Caki2 (cell line): ENCODE results near the gene ELMO1. TPM values are rescaled to one million over a fixed set of nuclear protein-coding genes. Genes with fewer than 3 reads are reported as not detected.

ENCODE experiments used
- DNase-seq: peaks from one replicate; pipeline ENCODE4 v3.0.0-alpha.2; 2015; ENCODE audit warnings: low read depth
- in situ Hi-C: cut with HindIII; loops from 2 replicates; pipeline ENCODE4 v1.10.0; 2016; ENCODE audit warnings: low sequenced_read_pairs, low pct_unique_long_range_greater_than_20kb, mixed read lengths
- total RNA-seq: library from RNA; depleted of rRNA; stranded (reverse); fragments of >200 nt; shearing (Covaris generic); gene quantifications from 2 replicates; pipeline ENCODE4 v1.2.3, GENCODE V29; 2014; ENCODE audit warnings: low replicate concordance

Gene ELMO1
- total RNA-seq, 1 experiment from 2014 or later: 0.03 TPM

DNA sequence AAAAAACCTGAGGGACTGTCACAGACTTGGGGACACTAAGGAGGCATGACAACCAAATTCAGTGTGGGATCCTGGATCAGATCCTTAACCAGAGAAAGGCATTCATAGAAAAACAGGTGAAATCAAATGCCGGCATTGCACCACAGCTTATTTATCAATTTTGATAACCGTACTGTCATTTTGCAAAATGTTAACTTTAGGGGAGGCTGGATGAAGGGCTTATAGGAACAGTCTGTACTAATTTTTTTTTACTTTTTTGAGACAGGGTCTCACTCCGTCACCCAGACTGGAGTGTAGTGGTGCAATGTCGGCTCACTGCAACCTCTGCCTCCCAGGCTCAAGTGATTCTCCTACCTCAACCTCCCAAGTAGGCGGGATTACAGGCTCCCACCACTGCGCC is 217.1 kb downstream of the ELMO1 start:
- in situ Hi-C loops: no loop called here
- DNase-seq: no peak

DNA sequence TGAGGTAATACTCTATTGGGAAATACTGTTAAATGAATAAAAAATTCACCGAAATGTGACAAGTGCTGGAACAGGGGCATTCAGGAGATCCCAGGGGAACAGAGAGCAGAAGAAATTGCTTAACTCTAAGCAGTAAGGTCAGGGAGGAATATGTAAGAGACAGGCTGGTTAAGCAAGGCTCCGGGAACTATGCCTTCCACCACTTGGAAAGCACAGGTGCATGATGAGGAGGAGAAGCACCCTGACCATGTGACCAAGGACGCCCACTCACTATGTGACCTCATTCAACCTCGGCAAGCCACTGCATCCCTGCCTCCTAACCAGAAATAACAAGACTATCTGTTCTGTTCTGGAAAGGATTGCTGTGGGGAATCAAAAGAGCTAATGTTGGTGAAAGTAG is 218.4 kb downstream of the ELMO1 start:
- in situ Hi-C loops: no loop called here
- DNase-seq: no peak

DNA sequence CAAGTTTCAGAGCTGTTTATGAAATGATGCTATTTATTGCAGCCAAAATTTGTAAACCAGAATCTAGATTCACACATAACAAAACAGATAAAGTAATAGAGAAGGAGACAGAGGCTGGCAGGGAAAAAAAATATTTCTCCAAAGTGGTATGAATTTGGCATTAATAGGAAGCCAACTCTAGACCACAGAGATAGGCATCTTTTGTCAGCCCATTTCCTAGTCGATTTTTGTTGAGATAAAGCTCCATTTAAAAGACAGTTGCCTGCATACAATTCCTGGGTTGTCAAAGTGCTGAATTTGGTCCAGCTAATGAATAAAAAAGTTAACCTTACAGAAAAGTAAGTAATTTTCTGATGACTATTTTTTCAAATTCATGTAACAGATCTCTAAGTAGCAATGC is 219.3 kb downstream of the ELMO1 start:
- in situ Hi-C loops: no loop called here
- no peak for DNase-seq

DNA sequence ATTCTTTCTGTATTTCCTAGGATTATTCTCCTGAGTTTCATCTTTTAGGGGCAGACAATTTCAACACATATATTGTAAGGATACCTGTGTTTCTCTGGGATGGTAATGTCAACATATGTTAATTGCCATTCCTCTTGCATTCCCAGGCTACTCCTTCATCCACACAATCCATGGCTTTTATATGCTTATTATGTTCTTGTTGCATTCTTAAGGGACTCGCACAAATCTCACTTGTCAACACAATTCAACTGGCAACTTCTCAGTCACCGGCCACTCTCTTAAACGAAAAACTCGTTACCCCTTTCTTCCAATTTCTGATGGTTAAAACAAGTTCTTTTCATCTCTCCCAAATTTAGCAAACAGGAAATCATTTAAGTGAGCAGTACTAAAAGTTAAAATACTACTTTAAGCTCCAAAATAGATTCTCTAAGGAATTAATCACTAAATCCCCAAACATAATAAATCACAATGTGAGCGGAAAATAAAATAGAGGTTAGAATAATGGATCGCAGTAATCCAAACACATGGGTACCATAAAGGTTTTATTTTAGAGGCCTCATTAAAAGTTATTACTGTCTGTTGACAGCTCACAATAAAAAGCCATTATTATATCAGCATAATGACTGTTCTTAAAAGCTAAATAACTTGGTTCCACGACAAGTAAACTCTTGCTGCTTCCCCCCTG is 223.2 kb downstream of the ELMO1 start:
- in situ Hi-C loops: no loop called here
- DNase-seq: no peak

DNA sequence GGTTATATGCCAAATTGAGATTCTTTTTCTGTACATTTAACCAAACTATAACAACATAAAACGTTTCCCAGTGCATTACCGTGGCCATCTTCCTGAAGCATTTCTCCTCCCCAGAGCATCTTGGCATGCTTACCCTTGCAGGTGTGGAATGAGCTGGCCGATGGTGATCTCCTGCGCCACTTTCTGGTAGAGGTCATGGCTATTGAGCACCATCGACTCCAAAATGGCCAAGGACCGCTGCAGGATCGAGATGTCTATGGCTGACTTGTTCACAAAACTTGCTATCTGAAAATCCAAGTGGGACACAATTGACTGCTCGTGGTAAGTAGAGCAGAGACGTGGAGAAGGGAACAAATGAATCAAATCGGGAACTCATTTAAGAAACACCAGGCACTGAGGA is 223.9 kb downstream of the ELMO1 start:
- no peak for DNase-seq
- in situ Hi-C loops: no loop called here

DNA sequence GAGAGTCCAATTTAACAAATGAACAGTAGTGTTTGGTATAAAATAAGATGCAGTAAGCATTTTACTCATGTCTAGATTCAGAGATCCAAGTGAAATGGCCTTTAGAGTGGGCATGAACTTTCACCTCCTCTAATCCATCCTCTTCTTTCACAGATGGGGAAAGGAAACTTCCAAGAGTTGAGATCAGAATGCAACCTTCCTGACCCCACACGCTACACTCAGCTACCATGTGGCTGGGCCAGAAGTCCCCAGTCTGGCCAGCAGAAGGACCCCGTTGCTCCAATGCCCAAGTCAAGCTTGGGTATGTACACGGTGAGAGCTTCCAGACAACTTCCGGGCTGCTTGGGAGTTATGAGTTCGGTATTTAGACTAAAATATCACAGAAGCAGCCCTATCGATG is 228.0 kb downstream of the ELMO1 start:
- in situ Hi-C loops: no loop called here

DNA sequence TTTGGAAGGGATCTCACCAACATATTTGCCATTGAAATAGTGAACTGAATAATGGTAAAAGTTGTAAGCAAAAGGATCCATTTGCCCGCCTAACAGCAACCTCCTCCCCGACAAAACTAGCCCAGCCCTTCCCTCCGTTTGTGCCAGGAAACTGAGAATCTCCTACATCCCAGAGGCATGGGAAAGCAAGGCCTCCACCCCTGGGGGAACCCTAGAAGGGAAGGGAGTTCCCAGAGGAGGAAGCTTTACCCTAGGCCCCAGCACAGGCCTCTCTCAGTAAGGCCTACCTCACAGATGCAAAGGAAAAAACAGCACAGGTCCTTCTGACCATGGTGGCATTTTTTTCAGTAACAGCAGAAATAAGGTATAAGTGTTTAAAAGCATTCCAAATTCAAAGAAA is 229.7 kb downstream of the ELMO1 start:
- no peak for DNase-seq
- in situ Hi-C loops: no loop called here

More for the DNA sequence above, 228.0 kb downstream of the ELMO1 start:
- DNase-seq: no peak

DNA sequence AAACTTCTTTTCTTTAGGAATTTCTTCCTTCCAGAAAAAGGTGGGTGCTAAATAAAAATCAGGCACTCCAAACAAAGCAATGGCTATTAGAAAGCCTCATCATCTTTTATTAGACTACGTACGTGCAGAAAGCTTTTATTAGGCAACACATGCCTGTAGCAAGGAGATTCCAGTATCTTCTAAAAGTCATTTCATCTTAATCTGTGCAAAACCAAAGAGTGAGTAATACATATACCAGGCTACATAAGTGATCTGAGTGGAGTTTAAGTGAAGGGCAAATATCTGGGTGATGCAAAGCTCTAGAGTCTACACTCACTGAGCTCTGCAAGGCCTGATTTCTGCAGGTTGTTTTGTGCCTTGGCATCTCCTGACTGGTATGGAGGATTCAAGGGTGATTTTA is 231.7 kb downstream of the ELMO1 start:
- in situ Hi-C loops: no loop called here
- DNase-seq: no peak

DNA sequence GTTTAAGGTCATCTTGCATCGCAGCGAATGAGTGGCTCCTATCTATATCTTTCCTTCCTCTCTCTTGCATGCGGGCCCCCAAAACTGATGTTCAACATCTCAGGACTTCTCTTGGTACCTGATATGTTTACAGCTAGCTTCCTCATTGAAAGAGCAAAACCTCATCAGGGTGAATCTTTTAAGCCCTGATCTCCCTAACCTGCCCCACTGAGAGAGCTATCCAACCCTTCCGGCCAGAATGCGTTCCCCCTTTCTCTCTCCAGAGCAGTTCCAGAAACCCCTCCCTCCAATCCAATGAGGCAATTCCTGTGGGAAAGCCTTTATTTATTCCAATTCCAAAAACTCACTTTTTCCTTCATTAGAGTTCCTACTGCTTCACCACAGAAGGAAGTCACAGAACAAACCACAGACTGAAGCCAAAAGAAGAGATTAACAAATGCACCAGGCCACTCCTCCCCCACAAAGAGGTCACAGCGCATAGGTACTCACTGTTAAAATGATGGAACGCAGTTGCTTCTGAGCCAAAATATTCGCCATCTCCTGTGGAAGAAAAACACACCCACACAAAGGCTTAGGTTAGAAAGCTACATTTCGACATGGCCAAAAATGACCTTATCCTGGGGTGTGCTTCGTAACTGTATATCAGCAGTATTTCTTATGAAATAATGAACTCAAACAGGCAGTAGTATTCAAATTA is 232.4 kb downstream of the ELMO1 start:
- no peak for DNase-seq
- in situ Hi-C loops: no loop called here

DNA sequence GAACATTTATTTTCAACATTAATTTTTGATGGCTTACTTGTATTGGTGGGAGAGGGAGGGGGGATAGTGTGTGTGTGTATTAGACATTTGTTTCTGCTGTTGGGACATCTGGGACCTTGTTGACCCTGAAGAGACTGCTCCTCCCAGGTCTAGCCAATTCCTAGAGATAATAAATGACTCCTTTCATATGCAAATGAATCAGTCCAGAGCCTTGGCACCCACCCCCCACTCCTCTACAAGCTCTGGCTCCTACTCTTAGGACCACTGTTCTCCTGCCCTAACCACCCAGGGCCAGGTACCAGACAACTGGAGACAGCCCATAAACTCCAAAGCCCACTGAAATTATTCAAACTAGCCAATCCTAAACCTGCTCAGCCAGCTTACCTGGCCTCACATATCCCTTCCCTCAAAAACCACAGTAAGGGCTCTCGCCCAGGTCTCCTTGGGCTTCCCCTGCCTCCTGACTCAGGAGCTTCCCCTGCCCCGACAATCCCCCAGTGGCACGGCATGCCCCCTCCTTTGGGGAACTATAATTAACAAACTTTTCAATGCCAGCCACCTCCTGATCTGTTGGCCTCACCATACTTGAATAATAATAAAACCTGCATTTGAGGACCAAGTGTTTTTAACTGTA is 233.3 kb downstream of the ELMO1 start:
- in situ Hi-C loops: no loop called here
- no peak for DNase-seq

DNA sequence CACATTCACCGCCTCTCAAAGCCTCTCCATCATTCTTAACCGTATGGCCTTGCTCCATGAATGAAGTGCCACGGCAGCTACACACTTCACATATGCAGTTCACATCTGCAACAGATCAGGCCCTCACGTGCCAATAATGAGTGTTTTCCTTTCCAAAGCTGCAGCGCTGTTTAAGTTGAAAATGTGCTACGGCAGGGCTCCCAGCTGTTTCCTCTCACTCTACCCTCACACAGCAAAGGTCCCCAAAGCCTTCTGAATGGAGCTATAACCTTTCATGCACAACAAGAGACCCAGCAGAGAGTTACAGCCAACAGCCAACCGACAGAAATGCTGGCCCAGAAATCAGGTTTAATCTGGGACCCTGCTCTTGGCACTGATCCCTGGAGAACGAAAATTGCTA is 236.1 kb downstream of the ELMO1 start:
- DNase-seq: no peak
- in situ Hi-C loops: no loop called here

DNA sequence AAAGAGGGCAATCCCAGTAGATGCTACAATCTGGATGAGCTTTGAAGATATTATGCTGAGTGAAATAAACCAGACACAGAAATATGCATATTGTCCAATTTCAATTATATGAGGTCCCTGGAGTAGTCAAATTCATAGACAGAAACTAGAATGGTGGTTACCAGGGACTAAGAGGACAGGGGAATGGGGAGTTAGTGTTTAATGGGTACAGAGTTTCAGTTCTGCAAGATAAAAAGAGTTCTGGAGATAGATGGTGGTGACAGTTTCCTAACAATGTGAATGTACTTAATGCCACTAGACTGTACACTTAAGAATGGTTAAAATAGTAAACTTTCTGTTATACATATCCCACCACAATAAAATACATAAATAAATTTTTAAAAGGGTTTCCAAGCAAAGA is 236.6 kb downstream of the ELMO1 start:
- in situ Hi-C loops: no loop called here
- no peak for DNase-seq

DNA sequence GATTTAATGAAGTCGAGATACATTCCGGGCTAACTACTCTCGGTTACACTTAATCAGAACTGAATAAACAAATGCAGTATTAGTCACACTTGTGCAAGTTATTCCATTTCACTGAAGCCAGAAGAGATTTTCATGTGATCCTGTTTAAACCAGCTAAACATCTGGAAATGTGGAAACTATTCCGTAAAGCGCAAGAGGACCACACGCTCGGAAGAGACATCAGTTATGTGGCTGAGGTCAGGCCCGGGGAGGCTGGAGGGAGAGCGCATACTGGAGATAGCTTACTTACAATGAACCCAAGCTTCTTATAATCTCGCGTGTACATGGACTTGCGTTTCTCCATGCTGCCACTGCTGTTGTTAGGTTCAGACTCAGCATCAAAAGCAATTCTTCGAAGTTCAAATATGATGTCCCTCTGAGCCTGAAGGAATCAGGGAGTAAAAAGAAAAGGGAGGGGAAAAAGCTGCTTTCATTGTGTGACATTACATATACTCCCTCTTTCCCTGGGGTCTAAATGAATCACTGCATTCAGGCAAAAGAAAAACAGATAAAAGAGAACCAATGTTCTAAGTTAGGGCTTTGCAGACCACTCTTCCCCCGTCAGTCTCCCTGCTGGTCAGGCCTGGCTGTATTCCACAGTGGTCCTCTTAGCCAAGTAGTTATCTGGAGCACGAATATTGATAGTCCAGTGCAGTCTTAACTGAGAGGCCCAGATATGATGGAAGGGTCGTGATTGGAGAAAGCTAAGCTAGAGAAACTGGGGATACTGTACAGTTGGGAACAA is 237.4 kb downstream of the ELMO1 start:
- in situ Hi-C loops: no loop called here
- no peak for DNase-seq

DNA sequence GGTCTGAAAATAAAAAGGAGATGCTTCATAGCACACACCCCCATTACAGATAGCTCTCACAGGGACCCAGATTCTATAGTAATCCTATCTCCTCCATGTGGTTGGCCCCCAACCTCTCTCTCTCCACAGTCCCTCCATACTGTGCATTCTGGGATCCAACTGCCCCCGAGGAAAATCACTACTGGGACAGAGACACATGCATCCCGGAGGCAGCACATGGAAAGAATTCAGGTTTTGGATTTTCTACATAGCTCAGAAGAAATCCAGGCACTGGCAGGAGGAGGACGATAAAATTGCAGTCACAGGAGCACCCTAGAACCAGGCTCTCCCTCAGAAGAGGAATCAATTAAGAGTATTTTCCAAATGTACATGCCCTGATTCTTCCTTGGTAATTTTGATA is 239.5 kb downstream of the ELMO1 start:
- no peak for DNase-seq
- in situ Hi-C loops: no loop called here

DNA sequence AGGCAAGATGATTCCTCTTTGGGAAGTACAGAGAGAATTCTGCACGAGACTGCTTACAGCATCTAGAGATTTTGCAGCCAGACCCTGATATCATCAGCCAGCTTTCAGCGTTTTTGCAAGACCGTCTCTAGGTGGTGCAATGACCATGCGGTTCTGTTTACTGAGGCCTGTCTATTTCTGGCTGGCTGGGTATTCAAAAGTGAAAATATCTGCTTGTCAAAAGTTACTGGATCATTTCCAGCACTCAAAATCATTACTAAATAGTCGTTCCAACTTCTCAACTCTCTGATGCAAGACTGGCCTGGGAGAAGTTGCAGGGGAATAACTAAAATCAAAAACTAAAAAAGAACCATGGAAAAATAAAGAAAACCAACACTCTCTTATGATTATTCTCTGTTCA is 240.1 kb downstream of the ELMO1 start:
- peak; percentile 32 for DNase-seq
- in situ Hi-C loops: no loop called here

DNA sequence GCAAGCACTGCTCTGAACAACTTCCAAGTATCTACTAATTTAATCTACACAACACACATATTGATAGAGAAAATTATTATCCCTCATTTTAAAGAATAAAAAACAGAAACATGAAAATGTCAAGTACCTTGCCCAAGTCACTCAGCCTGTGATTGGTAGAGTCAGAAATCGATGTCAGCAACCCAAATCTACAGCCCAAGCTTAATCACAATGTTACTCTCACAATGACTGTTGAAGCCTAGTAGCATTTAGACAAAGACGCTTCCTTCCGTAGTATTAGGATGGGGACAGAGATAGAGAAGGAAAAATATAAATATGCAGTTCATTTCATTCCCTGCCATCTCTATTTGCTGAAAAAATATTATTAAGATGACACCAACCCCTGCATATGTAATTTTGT is 242.5 kb downstream of the ELMO1 start:
- no peak for DNase-seq
- in situ Hi-C loops: no loop called here

DNA sequence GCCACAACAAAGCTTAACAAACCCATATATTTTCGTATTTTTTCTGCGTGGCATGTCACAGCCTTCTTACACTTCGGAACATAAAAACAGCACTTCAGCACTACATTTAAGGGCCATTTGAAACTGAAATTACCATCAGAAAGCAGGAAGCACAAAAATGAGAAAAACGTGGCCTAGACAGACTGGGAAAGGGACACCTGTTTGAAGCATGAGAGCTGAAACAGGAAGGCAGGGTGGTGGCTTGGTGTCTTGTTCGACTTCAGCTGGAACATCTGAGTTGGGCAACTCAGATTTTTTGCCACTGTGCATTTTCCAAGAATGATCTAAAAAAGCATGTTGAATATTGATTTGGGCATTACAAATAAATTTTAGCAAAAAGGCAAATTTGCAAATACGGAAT is 243.2 kb downstream of the ELMO1 start:
- in situ Hi-C loops: no loop called here
- DNase-seq: no peak

DNA sequence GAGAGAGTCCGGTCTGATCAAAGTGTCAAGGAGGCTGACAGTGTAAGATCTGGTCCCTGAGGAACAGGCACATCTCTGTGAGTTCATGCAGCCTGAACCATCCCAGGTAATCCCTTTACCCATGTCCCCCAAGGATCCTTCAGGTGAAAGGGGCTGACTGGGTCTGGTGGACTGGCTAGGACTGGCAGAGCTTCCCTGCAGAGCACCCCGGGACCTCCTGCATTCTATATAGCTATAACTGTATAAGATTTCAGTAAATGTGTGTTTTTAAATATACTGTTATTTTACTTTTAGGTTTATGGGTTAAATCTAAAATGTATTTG is 246.8 kb downstream of the ELMO1 start:
- in situ Hi-C loops: no loop called here
- DNase-seq: no peak
